SJSA1 (cell line): ENCODE results near the gene ADAMTS13. TPM values are rescaled to one million over a fixed set of nuclear protein-coding genes. Genes with fewer than 3 reads are reported as not detected.

ENCODE experiments used
- DNase-seq, 2 experiments: peaks; one replicate each; pipeline ENCODE4 v3.0.0-alpha.2; 2015 to 2020; ENCODE audit warnings: low spot score in 2 of 2, low read depth in 1 of 2
- H3K27ac ChIP-seq: fragments of 250-450 bp; sonication (Bioruptor Pico); 2 replicates; pipeline ENCODE4 v1.5.1; 2020; ENCODE audit warnings: mild to moderate bottlenecking, moderate library complexity
- H3K27me3 ChIP-seq: fragments of 250-450 bp; sonication (Bioruptor Pico); replicated peaks from 2 replicates; pipeline ENCODE4 v1.5.1; 2020; ENCODE audit warnings: mild to moderate bottlenecking, moderate library complexity
- H3K36me3 ChIP-seq: fragments of 250-450 bp; sonication (Bioruptor Pico); 2 replicates; pipeline ENCODE4 v1.5.1; 2020; ENCODE audit warnings: mild to moderate bottlenecking
- H3K4me1 ChIP-seq: fragments of 250-450 bp; sonication (Bioruptor Pico); replicated peaks from 2 replicates; pipeline ENCODE4 v1.6.1; 2021; ENCODE audit warnings: mild to moderate bottlenecking
- H3K4me3 ChIP-seq: fragments of 250-450 bp; sonication (Bioruptor Pico); 2 replicates; pipeline ENCODE4 v1.5.1; 2020; ENCODE audit warnings: mild to moderate bottlenecking
- H3K9me3 ChIP-seq: fragments of 250-450 bp; sonication (Bioruptor Pico); replicated peaks from 2 replicates; pipeline ENCODE4 v1.5.1; 2020; ENCODE audit warnings: mild to moderate bottlenecking
- total RNA-seq: library from RNA; depleted of rRNA; stranded (reverse); fragments of >200 nt; shearing (Covaris generic); gene quantifications from 2 replicates; pipeline ENCODE4 v1.2.3, GENCODE V29; 2014

The ADAMTS13 gene
- total RNA-seq, 1 experiment from 2014 or later, result 0.24 TPM

GRCh38 chr9:133423216-133423615 is 1.0 kb downstream of the ADAMTS13 start:
- no peak overlapping the region for H3K4me3 ChIP-seq
- no peaks in the 10 kb centered on the region for H3K9me3 ChIP-seq
- H3K36me3 ChIP-seq, result no peaks in the 10 kb centered on the region
- no peaks in the 10 kb centered on the region for H3K27me3 ChIP-seq
- no peaks in the 10 kb centered on the region for H3K4me1 ChIP-seq
- no peak overlapping the region for H3K27ac ChIP-seq
- DNase-seq, result no peak

DNA sequence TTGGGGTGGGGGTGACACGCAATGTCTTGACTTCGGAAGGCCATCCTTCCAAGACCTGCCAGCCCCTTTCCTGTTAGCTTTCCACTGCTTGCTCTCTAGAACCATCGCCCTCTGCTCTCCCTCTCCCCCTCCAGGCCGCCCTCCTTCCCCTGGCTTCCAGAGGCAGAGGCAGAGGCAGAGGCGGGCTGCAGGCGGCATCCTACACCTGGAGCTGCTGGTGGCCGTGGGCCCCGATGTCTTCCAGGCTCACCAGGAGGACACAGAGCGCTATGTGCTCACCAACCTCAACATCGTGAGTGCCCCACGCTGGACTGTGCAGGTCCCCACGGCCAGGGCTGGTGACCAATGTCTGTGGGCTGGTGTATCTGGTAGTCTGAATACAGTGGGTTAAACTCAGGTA is 2.0 kb downstream of the ADAMTS13 start:
- Histone ChIP-seq H3K4me3 (no peak overlapping the region), H3K27me3 (no peaks in the 10 kb centered on the region), H3K4me1 (no peaks in the 10 kb centered on the region), H3K9me3 (no peaks in the 10 kb centered on the region), H3K27ac (no peak overlapping the region), H3K36me3 (no peaks in the 10 kb centered on the region)
- no peak for DNase-seq

GRCh38 chr9:133425049-133425632 is 3.0 kb downstream of the ADAMTS13 start:
- Histone ChIP-seq H3K9me3 (no peaks in the 10 kb centered on the region), H3K4me1 (no peaks in the 10 kb centered on the region), H3K36me3 (no peaks in the 10 kb centered on the region), H3K27ac (no peak overlapping the region), H3K4me3 (no peak overlapping the region), H3K27me3 (no peaks in the 10 kb centered on the region)
- no peak for DNase-seq

- H3K27ac ChIP-seq, result no peak overlapping the region
- no peaks in the 10 kb centered on the region for H3K36me3 ChIP-seq
- H3K4me1 ChIP-seq, result no peaks in the 10 kb centered on the region
- H3K27me3 ChIP-seq, result no peaks in the 10 kb centered on the region
- H3K9me3 ChIP-seq, result no peaks in the 10 kb centered on the region
- no peak overlapping the region for H3K4me3 ChIP-seq
- no peak for DNase-seq
Observed at GRCh38 chr9:133426011-133426410, 3.8 kb downstream of the ADAMTS13 start.

- no peaks in the 10 kb centered on the region for H3K4me1 ChIP-seq
- no peak overlapping the region for H3K27ac ChIP-seq
- no peak overlapping the region for H3K4me3 ChIP-seq
- no peak for DNase-seq
- H3K9me3 ChIP-seq, result no peaks in the 10 kb centered on the region
- H3K36me3 ChIP-seq, result no peaks in the 10 kb centered on the region
- H3K27me3 ChIP-seq, result no peaks in the 10 kb centered on the region
Observed at GRCh38 chr9:133427658-133428348, 5.6 kb downstream of the ADAMTS13 start.

DNA sequence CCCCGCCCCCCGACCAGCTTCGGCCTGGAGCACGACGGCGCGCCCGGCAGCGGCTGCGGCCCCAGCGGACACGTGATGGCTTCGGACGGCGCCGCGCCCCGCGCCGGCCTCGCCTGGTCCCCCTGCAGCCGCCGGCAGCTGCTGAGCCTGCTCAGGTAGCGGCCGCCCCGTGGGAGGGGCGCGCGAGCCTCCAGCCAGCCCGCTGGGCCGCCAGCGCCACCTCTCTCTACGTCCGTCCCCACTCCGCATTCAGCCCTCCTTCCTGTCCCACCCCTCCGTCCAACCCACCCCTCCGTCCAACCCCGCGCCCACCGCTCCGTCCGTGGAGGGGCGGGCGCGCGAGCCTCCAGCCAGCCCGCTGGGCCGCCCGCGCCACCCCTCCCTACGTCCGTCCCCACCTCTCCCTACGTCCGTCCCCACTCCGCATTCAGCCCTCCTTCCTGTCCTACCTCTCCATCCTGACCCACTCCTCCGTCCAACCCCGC is 6.5 kb downstream of the ADAMTS13 start:
- no peak for DNase-seq
- Histone ChIP-seq H3K4me1 (no peaks in the 10 kb centered on the region), H3K36me3 (no peaks in the 10 kb centered on the region), H3K27ac (no peak overlapping the region), H3K27me3 (no peaks in the 10 kb centered on the region), H3K4me3 (no peak overlapping the region), H3K9me3 (no peaks in the 10 kb centered on the region)

GRCh38 chr9:133429214-133429613 is 7.0 kb downstream of the ADAMTS13 start:
- no peak for DNase-seq
- Histone ChIP-seq H3K36me3 (no peaks in the 10 kb centered on the region), H3K27me3 (no peaks in the 10 kb centered on the region), H3K9me3 (no peaks in the 10 kb centered on the region), H3K27ac (no peak overlapping the region), H3K4me3 (no peak overlapping the region), H3K4me1 (no peaks in the 10 kb centered on the region)

- DNase-seq, result no peak
- H3K27ac ChIP-seq, result no peak overlapping the region
- no peaks in the 10 kb centered on the region for H3K4me1 ChIP-seq
- no peaks in the 10 kb centered on the region for H3K36me3 ChIP-seq
- no peaks in the 10 kb centered on the region for H3K9me3 ChIP-seq
- no peaks in the 10 kb centered on the region for H3K27me3 ChIP-seq
- no peak overlapping the region for H3K4me3 ChIP-seq
Observed at GRCh38 chr9:133429641-133430161, 7.5 kb downstream of the ADAMTS13 start.

GRCh38 chr9:133430244-133430643 is 8.1 kb downstream of the ADAMTS13 start:
- no peak for DNase-seq
- H3K4me1 ChIP-seq, result no peaks in the 10 kb centered on the region

DNA sequence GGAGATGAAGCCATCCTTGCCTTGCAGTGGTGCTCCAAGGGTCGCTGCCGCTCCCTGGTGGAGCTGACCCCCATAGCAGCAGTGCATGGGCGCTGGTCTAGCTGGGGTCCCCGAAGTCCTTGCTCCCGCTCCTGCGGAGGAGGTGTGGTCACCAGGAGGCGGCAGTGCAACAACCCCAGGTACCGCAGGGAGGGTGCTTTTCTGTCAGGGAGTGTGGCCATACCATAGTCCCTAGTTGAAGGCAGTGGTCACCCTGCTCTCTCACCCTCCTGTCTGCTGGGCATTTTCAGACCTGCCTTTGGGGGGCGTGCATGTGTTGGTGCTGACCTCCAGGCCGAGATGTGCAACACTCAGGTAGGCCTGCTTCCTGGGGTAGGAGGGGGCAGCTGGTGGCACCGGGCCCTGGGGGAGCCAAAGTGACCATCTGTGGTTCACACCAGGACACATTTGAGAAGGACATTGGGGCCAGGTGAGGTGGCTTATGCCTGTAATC is 11.2 kb downstream of the ADAMTS13 start:
- no peak overlapping the region for H3K27ac ChIP-seq
- no peaks in the 10 kb centered on the region for H3K9me3 ChIP-seq
- no peak for DNase-seq
- H3K4me3 ChIP-seq, result no peak overlapping the region
- no peaks in the 10 kb centered on the region for H3K27me3 ChIP-seq
- H3K36me3 ChIP-seq, result no peaks in the 10 kb centered on the region
- H3K4me1 ChIP-seq, result no peaks in the 10 kb centered on the region

More at GRCh38 chr9:133430244-133430643, 8.1 kb downstream of the ADAMTS13 start:
- Histone ChIP-seq H3K27me3 (no peaks in the 10 kb centered on the region), H3K36me3 (no peaks in the 10 kb centered on the region), H3K27ac (no peak overlapping the region), H3K4me3 (no peak overlapping the region), H3K9me3 (no peaks in the 10 kb centered on the region)

DNA sequence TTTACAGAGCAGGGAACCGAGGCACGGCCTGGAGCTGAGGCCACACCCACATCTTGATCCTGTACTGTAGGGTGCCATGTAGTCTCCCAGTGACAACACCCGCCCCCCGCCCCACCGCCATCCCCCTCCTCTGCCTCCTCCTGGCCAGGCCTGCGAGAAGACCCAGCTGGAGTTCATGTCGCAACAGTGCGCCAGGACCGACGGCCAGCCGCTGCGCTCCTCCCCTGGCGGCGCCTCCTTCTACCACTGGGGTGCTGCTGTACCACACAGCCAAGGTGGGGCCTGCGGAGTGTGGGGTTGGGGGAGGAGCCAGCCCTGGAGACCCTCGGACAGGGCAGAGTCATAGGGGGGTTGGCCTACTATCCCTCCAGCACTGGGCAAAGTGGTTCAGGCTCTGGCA is 14.5 kb downstream of the ADAMTS13 start:
- Histone ChIP-seq H3K27me3 (no peaks in the 10 kb centered on the region), H3K4me3 (no peak overlapping the region), H3K36me3 (no peaks in the 10 kb centered on the region), H3K4me1 (no peaks in the 10 kb centered on the region), H3K27ac (no peak overlapping the region), H3K9me3 (no peaks in the 10 kb centered on the region)
- DNase-seq, result no peak

GRCh38 chr9:133437753-133438531 is 15.8 kb downstream of the ADAMTS13 start:
- DNase-seq, result no peak
- Histone ChIP-seq H3K4me3 (no peak overlapping the region), H3K9me3 (no peaks in the 10 kb centered on the region), H3K27me3 (no peaks in the 10 kb centered on the region), H3K4me1 (no peaks in the 10 kb centered on the region), H3K27ac (no peak overlapping the region), H3K36me3 (no peaks in the 10 kb centered on the region)

DNA sequence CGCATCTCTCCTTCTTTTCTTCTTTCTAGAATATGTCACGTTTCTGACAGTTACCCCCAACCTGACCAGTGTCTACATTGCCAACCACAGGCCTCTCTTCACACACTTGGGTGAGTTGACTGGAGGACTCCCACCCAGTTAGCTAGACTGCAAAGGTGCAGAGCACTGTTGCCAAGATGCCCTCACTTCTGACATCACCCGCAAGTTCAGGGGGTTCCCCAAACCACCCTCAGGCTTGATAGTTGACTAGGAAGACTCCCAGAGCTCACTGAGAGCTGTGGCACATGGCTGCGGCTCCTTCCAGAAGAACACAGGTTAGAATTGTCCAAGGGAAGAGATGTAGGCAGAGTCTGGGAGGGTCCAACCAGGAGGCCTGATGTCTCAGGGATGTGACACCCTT is 17.2 kb downstream of the ADAMTS13 start:
- Histone ChIP-seq H3K36me3 (no peaks in the 10 kb centered on the region), H3K9me3 (no peaks in the 10 kb centered on the region), H3K4me3 (no peak overlapping the region), H3K27me3 (no peaks in the 10 kb centered on the region), H3K4me1 (no peaks in the 10 kb centered on the region), H3K27ac (no peak overlapping the region)
- DNase-seq, result no peak

GRCh38 chr9:133440874-133441273 is 18.7 kb downstream of the ADAMTS13 start:
- H3K9me3 ChIP-seq, result no peaks in the 10 kb centered on the region
- DNase-seq, result no peak
- H3K36me3 ChIP-seq, result no peaks in the 10 kb centered on the region
- no peaks in the 10 kb centered on the region for H3K27me3 ChIP-seq
- H3K27ac ChIP-seq, result no peak overlapping the region
- H3K4me3 ChIP-seq, result no peak overlapping the region
- no peaks in the 10 kb centered on the region for H3K4me1 ChIP-seq
